Activated CD8-positive, alpha-beta memory T cell treated with anti-CD3 and anti-CD28 coated beads for 36 hours (primary cell): ENCODE measurements around the gene FAM227B. TPM values are rescaled to one million over a fixed set of nuclear protein-coding genes. Genes with fewer than 3 reads are reported as not detected.

ENCODE experiments used
- CTCF ChIA-PET: fragments of 350-600 bp; sonication (Branson Sonifier 250); formaldehyde crosslinking; loops from one replicate; lab custom pipeline; 2021; ENCODE audit warnings: antibody characterized with exemption; lab: Charles Lee
- POLR2A ChIA-PET: fragments of 350-600 bp; sonication (Branson Sonifier 250); formaldehyde crosslinking; loops from one replicate; lab custom pipeline; 2021; ENCODE audit warnings: antibody characterized with exemption; lab: Charles Lee
- total RNA-seq, 2 experiments: library from RNA; stranded (reverse); gene quantifications; one replicate each; pipeline ENCODE4 v1.2.3, GENCODE V29; 2021

The FAM227B gene
- total RNA-seq, 2 experiments from 2014 or later, result 3.0 to 3.8 TPM

DNA sequence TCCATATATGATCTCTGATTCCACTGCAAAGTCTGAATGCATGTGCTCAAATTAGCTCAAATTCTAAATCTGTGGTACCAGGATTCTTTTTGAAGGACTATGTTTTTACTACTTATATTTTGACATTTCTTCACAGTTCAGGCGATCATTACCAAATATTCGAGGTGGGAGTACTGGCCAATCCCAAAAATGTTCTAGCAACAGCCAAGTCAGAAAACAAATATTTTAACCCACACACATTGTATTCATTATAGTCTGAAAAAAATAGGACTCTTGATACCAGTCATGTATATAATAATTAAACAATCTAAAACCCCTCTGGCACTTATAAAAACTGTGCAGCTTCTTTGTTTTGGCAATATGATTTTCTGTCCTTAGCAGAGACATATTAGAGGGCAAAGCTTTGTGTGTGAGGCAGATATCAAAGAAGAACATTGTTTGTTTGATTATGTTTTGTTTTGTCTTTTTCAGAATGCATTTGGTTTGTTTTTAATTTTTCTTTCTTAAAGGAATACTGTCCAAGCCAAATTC is 160.1 kb downstream of the FAM227B start:
- POLR2A ChIA-PET, result no interaction called here
- CTCF ChIA-PET, result no interaction called here

DNA sequence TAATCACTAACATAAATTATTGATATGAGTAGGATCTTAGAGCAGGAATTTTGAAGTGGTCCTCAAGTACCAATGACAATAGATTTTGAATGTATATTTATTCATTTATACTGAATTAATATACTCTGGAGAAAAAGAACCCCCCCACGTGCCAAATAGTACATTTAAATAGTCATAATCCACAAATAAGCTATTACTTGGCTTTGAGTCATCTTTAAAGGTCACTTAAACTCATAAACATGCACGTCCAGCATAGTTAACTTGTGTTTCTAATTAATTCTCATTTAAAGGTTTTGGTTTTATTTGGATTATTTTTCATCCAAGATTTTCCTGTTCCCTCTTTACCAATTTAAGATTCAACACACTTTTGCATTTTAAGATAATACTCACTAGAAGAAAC is 162.5 kb downstream of the FAM227B start:
- ChIA-PET POLR2A (no interaction called here), CTCF (no interaction called here)

DNA sequence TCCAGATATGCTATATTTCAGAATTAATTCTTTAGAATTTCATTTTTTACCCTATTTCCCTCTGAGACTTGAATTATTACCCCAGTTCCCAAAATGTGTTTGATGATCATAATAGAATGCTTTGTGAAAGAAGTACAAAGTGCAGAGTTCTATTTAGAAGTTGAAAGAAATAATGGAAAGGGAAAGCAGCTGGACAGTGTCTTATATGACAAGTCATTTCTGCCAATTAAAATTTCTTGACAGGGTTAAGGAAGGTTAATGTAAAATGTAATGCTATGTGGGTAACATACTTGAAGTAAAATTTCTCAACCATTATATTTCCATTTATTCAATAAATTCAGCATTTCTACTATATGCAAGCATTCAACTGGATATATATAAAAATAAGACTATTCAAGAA is 164.5 kb downstream of the FAM227B start:
- ChIA-PET POLR2A (no interaction called here), CTCF (no interaction called here)

DNA sequence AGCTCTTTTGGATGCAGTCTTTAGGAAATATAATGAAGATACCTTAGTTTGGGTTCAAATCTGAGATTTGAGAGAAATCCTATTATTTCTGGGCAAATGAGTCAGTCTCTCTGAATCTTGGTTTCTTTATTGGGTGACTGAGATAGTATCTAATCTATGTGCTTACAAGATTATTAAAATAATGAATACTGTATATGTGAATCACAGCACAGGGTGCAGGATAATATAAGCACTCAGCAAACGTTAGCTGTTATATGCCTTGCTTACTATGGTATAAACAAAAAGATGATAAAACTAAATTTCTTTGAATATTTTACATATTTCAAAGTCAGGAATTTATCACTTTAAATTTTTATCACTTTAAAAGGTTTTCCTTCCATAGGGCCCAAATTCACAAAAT is 168.0 kb downstream of the FAM227B start:
- ChIA-PET POLR2A (no interaction called here), CTCF (no interaction called here)

DNA sequence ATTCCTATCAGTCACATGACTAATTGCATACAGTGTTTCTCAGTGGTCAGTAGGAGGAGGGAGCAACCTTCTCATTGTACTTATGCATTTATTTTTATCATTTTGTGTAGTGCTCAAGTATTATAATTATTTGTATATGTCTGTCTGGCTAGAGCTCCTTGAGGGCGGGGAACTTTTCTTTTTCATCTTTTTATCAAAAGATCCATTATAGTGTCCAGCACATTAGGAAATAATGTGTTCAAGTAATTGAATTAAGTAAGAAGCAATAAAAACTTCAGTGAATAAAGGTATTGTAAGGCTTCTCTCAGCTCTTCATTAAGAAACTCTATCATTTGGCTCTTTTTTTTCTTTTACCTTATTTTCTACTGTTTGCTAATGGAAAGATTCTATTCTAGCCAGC is 178.8 kb downstream of the FAM227B start:
- CTCF ChIA-PET, result no interaction called here
- POLR2A ChIA-PET, result no interaction called here

DNA sequence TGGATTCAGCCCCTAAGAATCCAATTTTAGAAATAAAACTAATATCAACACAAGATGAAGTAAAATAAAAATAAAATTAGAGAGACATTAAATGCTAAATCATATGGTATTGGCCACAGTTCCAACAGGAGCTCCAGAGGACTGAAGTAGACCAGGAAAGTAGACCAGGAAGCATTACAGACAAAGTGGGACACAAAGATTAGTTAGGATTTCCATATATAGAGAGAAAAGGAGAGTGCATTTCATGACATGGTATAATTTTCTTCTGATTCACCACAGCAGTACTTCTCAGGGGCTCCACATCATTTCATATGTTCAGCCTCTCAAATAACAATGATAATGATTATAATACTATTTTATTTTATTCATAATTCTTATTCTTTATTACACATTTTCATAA is 179.3 kb downstream of the FAM227B start:
- POLR2A ChIA-PET, result no interaction called here
- CTCF ChIA-PET, result no interaction called here

DNA sequence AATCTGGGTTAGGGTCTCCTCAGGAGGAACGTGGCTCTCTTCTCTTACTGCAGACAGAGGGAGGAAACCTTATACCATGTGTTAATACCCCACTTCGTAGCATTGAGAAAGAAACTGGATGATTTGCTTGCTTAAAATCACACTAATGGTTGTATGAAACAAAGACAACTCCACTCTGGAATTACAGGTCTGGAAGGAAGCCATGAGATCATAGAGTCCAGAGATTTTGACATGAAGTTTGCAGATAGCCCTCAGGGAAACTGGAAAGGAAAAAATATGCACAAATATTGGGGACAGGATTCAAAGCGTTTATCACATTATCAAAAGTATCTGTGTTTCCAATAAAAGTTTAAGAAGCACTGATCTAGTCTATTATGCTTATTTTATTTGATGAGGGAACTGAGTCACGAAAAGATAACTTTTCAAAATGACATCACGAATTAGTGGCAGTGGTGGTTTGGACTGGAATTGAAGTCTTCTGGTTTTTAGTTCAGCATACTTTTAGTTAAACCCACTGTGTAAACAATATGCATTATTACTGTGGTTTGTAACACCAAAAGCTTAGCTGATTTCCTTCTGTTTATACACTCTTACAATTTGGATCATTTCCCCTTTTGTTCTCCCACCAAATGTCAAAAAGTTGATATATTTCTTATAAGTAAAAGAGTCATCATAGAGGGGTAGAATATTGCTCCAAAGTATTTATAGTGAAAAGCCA is 180.8 kb downstream of the FAM227B start:
- ChIA-PET CTCF (no interaction called here), POLR2A (no interaction called here)

DNA sequence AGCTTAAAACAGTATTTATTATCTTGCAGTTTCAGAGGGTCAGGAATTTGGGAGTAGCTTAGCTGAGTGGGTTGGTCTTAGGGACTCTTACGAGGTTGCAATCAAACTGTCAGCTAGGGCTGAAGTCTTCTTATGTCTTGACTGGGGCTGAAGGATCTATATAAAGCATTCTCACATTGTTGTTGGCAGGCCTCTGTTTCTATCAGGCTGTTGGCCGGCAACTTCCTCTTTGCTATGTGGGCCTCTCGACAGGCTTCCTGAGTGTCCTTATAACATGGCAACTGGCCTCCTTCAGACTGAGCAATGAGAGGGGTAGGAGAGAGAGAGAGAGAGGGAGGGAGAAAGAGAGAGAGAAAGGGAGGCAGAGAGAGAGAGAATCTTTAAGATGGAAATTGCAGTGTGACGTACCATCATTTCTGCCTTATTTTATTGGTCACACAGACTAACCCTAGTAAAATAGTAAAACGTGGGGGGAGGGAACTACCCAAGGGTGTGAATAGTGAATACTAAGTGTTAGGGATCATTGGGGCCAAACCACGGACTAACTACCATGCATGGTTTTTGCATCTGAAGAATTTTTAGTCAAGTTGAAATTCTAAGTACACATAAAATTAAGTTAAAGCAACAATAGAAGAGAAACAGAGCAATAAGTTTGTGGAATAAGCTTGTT is 181.5 kb downstream of the FAM227B start:
- CTCF ChIA-PET, result no interaction called here
- POLR2A ChIA-PET, result no interaction called here

DNA sequence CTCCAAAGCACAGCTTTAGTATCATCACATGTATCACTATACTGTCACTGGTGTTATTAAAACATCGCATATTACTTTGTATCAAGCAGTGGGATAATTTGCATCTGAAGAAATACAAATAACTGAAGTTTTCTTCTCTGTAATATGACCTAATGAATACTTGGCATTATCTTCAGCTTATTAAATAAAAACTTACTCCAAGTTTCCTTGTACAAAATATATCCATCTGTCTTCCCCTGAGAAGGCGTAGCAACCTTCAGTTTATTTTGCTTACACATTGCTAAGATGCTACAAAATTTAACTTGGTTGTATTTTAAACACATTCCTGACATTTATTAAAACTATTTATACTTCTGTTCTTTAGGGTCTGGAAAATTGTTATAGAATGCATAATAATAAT is 183.9 kb downstream of the FAM227B start:
- ChIA-PET POLR2A (no interaction called here), CTCF (no interaction called here)

DNA sequence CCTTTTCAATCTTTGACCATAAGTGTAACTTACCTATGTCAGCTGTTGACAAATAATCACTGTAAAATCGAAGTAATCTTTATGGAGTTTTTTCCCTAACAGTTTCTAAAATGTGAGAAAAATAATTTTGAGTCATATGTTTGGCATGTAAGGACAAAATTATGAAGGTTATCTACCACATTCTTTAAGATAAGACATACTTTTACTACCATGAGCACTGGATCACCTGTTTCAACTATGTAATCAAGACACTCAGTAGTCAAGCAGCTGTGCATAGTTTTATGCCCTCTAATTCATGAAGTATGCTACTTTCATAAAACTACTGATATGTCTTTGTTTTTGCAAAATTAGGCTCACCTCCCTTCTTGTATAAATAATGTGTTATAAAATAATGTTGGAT is 185.4 kb downstream of the FAM227B start:
- ChIA-PET POLR2A (no interaction called here), CTCF (no interaction called here)

DNA sequence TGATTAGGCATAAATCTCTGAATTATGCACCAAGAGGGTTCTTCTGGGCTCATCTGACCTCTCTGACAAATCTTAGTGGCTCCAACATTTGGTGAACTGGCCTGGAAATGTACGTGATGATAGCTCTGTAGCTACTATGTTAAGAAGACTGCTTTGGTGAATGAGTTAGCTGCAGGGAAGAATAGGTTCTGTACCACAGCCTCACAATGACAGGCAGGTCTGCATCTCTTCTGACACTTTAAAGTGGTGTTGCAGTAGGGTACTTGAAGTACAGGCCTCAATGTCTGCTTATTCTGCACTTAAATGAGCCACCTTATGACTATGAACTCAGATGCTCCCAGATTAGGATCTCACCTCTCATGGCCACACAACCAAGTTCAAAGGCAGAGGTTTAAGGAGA is 190.6 kb downstream of the FAM227B start:
- CTCF ChIA-PET, result no interaction called here
- POLR2A ChIA-PET, result no interaction called here

DNA sequence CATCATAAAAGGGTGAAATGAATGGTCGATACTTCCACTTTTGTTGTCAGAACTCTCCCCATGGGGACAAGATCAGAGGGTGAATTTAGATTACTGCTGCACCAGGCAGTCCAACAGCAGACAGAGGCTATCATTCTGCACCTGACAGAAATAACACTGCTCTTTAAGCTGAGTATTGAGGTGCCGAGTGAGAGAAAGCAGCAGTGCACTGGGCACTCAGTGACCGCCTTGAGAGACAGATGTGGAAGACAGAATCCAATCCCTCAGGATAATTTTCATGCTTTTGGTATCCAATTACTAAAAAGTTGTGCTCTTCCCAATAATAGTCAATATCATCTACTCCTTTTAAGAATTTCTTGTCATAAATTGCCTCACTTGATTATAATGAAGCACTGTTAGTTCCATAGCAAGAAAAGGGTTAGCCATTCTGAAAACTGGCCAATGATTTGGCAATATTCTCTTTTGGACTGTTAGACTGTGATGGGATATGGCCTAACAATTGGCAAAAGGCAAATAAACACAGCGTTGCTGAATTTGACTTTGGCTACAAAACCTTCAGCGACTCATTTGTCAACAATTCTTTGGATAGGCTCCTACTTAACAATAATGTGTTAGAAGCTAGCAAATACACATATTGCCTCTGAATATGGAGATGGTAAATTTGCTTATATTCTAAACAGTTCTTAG is 192.1 kb downstream of the FAM227B start:
- CTCF ChIA-PET, result no interaction called here
- POLR2A ChIA-PET, result no interaction called here

DNA sequence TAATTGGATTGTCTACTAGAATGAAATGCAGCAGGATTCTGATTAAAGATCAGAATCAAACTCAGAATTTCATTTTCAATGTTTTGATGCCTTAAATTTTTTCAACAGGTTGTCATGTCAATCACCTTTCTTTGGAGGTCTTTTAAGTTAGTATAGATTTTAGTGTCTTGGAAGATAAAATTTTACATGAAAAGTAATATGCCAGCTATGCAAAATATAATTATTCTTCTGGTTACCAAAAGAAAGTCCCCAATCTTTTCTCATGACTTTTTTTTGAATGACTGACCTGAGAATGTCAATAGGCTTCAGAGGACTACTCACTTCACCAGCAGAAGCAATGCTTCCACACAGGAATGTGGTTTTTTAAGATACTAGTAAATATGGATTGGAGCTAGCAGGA is 193.2 kb downstream of the FAM227B start:
- ChIA-PET CTCF (no interaction called here), POLR2A (no interaction called here)

DNA sequence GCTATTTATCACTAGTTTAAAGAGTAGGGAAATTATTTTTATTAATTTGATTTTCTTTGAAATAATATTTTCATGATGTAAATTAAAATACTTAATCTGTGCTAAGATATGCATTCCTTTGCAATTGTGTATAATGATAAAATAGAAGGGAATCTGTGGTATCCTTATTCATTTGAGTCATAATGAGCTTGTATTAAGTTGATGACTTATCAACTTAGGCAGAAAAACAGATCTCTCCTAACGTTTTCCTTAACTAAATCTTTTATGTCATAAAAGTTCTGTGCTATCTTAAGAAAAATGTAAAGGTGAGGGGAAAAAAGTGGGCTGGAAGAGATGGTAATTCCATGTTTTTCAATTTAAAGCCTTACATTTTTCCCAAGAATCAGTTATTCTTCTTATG is 195.7 kb downstream of the FAM227B start:
- POLR2A ChIA-PET, result no interaction called here

DNA sequence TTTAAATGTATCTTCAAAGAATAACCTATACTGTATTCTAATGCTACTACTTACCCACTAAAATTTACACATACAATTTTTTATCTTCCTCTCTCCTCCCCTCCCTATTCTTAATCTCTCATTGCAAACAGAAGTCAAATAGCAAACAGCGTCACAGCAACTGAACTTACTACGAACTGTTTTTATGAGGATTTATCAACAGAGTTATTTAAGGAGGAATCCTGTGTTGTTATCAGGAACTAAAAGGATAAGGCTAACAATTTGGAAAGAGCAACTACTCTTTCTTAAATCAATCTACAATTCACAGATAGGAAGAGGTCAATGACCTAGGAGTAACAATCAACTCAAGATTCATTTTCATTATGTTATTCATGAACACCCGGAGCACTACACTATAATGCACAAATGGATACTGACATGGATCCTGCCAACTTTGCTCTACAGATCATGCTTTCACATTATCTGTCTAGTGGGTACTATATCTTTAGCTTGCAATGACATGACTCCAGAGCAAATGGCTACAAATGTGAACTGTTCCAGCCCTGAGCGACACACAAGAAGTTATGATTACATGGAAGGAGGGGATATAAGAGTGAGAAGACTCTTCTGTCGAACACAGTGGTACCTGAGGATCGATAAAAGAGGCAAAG is 196.6 kb downstream of the FAM227B start:
- CTCF ChIA-PET, result no interaction called here

More for the DNA sequence above, 195.7 kb downstream of the FAM227B start:
- CTCF ChIA-PET, result no interaction called here

DNA sequence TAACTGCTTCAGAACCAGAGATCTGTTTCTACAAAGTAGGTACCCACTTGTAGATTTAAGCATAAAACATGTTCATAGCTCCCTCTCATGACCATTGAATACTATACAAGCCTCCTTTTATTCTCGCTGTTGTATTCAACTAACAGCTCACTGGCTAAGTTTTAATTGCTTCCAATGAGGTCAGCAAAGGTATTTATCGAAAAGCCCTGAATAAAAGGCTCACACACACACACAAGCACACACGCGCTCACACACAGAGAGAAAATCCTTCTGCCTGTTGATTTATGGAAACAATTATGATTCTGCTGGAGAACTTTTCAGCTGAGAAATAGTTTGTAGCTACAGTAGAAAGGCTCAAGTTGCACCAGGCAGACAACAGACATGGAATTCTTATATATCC is 197.6 kb downstream of the FAM227B start, which contains the start of gene FGF7:
TSS of gene FGF7 (plus strand) at position 222 of the 400 bp plus-strand sequence. CDS start 1,056 bp downstream, outside the sequence.
- ChIA-PET CTCF (interaction anchor here (0.6 to 3.0 kb wide), 6 partner anchors 185 to 562 kb away, joined by 3 to 16 read pairs (median 4); partner anchors contain the start of gene COPS2), POLR2A (no interaction called here)

More for the DNA sequence above, 196.6 kb downstream of the FAM227B start:
- POLR2A ChIA-PET, result no interaction called here

DNA sequence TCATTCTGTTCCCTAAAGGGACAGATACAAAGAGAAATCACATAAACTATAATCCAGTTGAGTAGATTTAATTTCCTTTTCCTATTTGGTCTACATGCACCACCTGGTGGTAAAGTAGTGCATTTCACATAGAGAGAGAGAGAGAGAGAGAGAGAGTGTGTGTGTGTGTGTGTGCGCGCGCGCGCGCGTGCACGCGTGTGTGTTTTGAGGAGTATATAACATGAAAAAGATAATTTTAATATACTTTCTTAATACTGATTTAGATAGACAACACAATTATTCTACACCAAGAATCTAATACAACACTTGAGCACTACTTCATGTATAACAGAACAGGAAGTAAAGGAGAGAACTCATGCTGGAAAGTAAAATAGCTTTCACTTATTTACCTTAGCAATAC is 198.6 kb downstream of the FAM227B start:
- ChIA-PET POLR2A (no interaction called here), CTCF (interaction anchor here (0.7 to 3.0 kb wide), 7 partner anchors 179 to 586 kb away, joined by 3 to 16 read pairs (median 4); partner anchors contain the start of gene COPS2)

DNA sequence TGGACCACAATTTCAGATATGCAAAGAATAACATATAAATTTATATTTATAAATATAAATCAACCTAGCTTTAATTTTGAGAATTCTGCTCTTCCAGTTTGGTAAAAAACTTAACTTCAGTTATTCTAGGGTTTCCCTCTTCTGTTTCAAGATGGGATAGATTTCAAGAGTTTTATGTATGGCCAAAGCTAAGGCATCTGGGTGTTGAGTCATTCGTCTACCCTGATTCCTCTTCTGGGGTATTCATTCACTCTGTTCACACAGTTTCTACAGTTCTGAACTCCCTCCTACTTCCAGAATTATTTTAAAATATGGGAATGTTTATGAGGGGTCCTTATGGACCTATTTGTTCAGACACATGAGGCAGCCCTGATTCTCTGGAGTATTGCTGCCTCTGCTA is 201.8 kb downstream of the FAM227B start:
- ChIA-PET CTCF (no interaction called here), POLR2A (no interaction called here)

DNA sequence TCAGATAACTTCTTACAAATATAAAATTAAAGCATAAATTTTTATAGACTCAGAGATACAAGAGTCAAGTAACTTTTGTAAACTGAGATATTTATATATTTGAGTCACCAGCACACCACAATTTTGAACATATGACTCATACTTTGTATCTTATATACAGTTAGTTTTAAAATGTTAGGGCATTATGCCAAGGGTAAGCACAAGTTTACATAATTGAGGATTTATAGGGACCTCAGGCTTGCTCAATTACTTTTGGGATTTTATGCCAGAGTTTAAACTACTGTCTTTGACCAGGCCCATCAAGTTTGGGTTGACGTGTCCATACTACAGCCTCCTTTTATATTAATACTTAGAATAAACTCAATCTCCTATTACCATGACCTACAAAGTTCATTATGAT is 205.0 kb downstream of the FAM227B start:
- CTCF ChIA-PET, result no interaction called here

DNA sequence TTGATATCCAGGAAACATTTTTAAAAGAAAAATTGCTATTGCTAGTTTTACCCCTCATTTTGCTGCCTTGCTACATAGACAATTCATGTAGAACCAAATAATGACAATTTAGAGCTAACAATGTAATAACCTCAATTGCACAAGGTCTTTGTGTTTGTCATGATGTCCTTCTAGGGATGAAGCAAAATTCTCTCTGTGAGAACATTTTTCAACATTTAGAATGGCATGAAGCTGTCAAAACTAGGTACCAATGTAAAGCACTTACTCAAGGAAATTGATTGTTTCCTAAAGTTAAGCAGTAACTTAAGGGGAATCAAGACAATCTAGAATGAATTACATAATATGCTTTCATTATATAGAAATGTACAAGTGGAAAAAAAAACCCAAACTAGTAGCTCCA is 205.5 kb downstream of the FAM227B start:
- CTCF ChIA-PET, result no interaction called here
- POLR2A ChIA-PET, result no interaction called here

More for the DNA sequence above, 205.0 kb downstream of the FAM227B start:
- POLR2A ChIA-PET, result no interaction called here
